ENCODE data around the gene TMEFF2. TPM values are rescaled to one million over a fixed set of nuclear protein-coding genes. Genes with fewer than 3 reads are reported as not detected.

Gene TMEFF2
- total RNA-seq, 2 donors from 2014 or later: not detected

GRCh38 chr2:192159736-192160135 is 35.0 kb downstream of the TMEFF2 start:
- DNase-seq (ENCODE audit: low spot score) (no peak), ATAC-seq (no peak)
- no peak overlapping the region for H3K27ac Mint-ChIP-seq
- no peak overlapping the region for H3K4me3 Mint-ChIP-seq
- H3K9me3 Mint-ChIP-seq: no peaks in the 10 kb centered on the region
- peaks cover 5 to 10% of the 10 kb centered on the region in 2 donors for H3K4me1 Mint-ChIP-seq (ENCODE audit: low read depth in 2 of 2)
- H3K36me3 Mint-ChIP-seq: no peaks in the 10 kb centered on the region
- peaks cover 8 to 13% of the 10 kb centered on the region in 2 donors for H3K27me3 Mint-ChIP-seq

- Mint-ChIP-seq H3K9me3 (no peaks in the 10 kb centered on the region), H3K36me3 (no peaks in the 10 kb centered on the region), H3K27me3 (peaks cover 10 to 11% of the 10 kb centered on the region in 2 donors), H3K27ac (no peak overlapping the region), H3K4me3 (no peak overlapping the region), H3K4me1 (ENCODE audit: low read depth in 2 of 2) (peaks cover 5 to 10% of the 10 kb centered on the region in 2 donors)
- DNase-seq (ENCODE audit: low spot score) (no peak), ATAC-seq (no peak)
Measured at GRCh38 chr2:192159208-192159607, 35.5 kb downstream of the TMEFF2 start.

GRCh38 chr2:192157776-192158175 is 37.0 kb downstream of the TMEFF2 start:
- Mint-ChIP-seq H3K36me3 (no peaks in the 10 kb centered on the region), H3K4me3 (no peak overlapping the region), H3K4me1 (ENCODE audit: low read depth in 2 of 2) (peaks cover 5 to 10% of the 10 kb centered on the region in 2 donors), H3K27me3 (peaks cover 6 to 7% of the 10 kb centered on the region in 2 donors), H3K9me3 (no peaks in the 10 kb centered on the region), H3K27ac (no peak overlapping the region)
- ATAC-seq (no peak), DNase-seq (ENCODE audit: low spot score) (no peak)

- no peak for DNase-seq (ENCODE audit: low spot score)
- peaks cover 4 to 6% of the 10 kb centered on the region in 2 donors for H3K4me1 Mint-ChIP-seq (ENCODE audit: low read depth in 2 of 2)
Measured at GRCh38 chr2:192155511-192156118, 39.1 kb downstream of the TMEFF2 start.

GRCh38 chr2:192153561-192153960 is 41.2 kb downstream of the TMEFF2 start:
- no peak overlapping the region for H3K27ac Mint-ChIP-seq
- peaks cover 5 to 13% of the 10 kb centered on the region in 2 donors for H3K27me3 Mint-ChIP-seq
- H3K9me3 Mint-ChIP-seq: no peaks in the 10 kb centered on the region
- no peaks in the 10 kb centered on the region for H3K36me3 Mint-ChIP-seq
- DNase-seq (ENCODE audit: low spot score) (no peak), ATAC-seq (no peak)
- H3K4me1 Mint-ChIP-seq (ENCODE audit: low read depth in 2 of 2): peaks cover 4 to 6% of the 10 kb centered on the region in 2 donors
- H3K4me3 Mint-ChIP-seq: no peak overlapping the region

More at GRCh38 chr2:192155511-192156118, 39.1 kb downstream of the TMEFF2 start:
- no peak for ATAC-seq
- Mint-ChIP-seq H3K36me3 (no peaks in the 10 kb centered on the region), H3K9me3 (no peaks in the 10 kb centered on the region), H3K27ac (no peak overlapping the region), H3K4me3 (no peak overlapping the region), H3K27me3 (peaks cover 5 to 6% of the 10 kb centered on the region in 2 donors)

GRCh38 chr2:192151853-192152252 is 42.9 kb downstream of the TMEFF2 start:
- Mint-ChIP-seq H3K27ac (no peak overlapping the region), H3K36me3 (no peaks in the 10 kb centered on the region), H3K9me3 (no peaks in the 10 kb centered on the region), H3K4me1 (ENCODE audit: low read depth in 2 of 2) (peaks cover 4 to 6% of the 10 kb centered on the region in 2 donors), H3K4me3 (no peak overlapping the region), H3K27me3 (peaks cover 2 to 7% of the 10 kb centered on the region in 2 donors)
- ATAC-seq (peak in 1 of 2 donors; percentile 31), DNase-seq (ENCODE audit: low spot score) (no peak)

GRCh38 chr2:192150166-192150565 is 44.6 kb downstream of the TMEFF2 start:
- Mint-ChIP-seq H3K27me3 (peaks cover 2 to 7% of the 10 kb centered on the region in 2 donors), H3K9me3 (no peaks in the 10 kb centered on the region), H3K4me3 (no peak overlapping the region), H3K27ac (no peak overlapping the region), H3K36me3 (no peaks in the 10 kb centered on the region), H3K4me1 (ENCODE audit: low read depth in 2 of 2) (peaks cover 4 to 6% of the 10 kb centered on the region in 2 donors)
- DNase-seq (ENCODE audit: low spot score) (no peak), ATAC-seq (no peak)

GRCh38 chr2:192148620-192149321 is 46.0 kb downstream of the TMEFF2 start:
- Mint-ChIP-seq H3K27ac (no peak overlapping the region), H3K27me3 (peaks cover 0 to 15% of the 10 kb centered on the region in 2 donors), H3K4me3 (no peak overlapping the region), H3K4me1 (ENCODE audit: low read depth in 2 of 2) (peaks cover 4 to 6% of the 10 kb centered on the region in 2 donors), H3K36me3 (no peaks in the 10 kb centered on the region), H3K9me3 (no peaks in the 10 kb centered on the region)
- no peak for DNase-seq (ENCODE audit: low spot score)
- no peak for ATAC-seq

GRCh38 chr2:192148241-192148619 is 46.5 kb downstream of the TMEFF2 start:
- Mint-ChIP-seq H3K4me1 (ENCODE audit: low read depth in 2 of 2) (peaks cover 4 to 6% of the 10 kb centered on the region in 2 donors), H3K36me3 (no peaks in the 10 kb centered on the region), H3K4me3 (no peak overlapping the region), H3K27me3 (peaks cover 0 to 15% of the 10 kb centered on the region in 2 donors), H3K27ac (no peak overlapping the region), H3K9me3 (no peaks in the 10 kb centered on the region)
- DNase-seq (ENCODE audit: low spot score): no peak
- no peak for ATAC-seq

- H3K27ac Mint-ChIP-seq: no peak overlapping the region
- H3K4me3 Mint-ChIP-seq: no peak overlapping the region
- no peaks in the 10 kb centered on the region for H3K4me1 Mint-ChIP-seq (ENCODE audit: low read depth in 2 of 2)
- H3K36me3 Mint-ChIP-seq: no peaks in the 10 kb centered on the region
- H3K27me3 Mint-ChIP-seq: peaks cover 0 to 15% of the 10 kb centered on the region in 2 donors
- DNase-seq (ENCODE audit: low spot score) (no peak), ATAC-seq (no peak)
- H3K9me3 Mint-ChIP-seq: no peaks in the 10 kb centered on the region
Measured at GRCh38 chr2:192146069-192147015, 48.4 kb downstream of the TMEFF2 start.

GRCh38 chr2:192145496-192145895 is 49.2 kb downstream of the TMEFF2 start:
- H3K36me3 Mint-ChIP-seq: no peaks in the 10 kb centered on the region
- no peaks in the 10 kb centered on the region for H3K9me3 Mint-ChIP-seq
- DNase-seq (ENCODE audit: low spot score): no peak
- no peaks in the 10 kb centered on the region for H3K4me1 Mint-ChIP-seq (ENCODE audit: low read depth in 2 of 2)
- ATAC-seq: no peak
- peaks cover under 1 to 18% of the 10 kb centered on the region in 2 donors for H3K27me3 Mint-ChIP-seq
- H3K27ac Mint-ChIP-seq: no peak overlapping the region
- no peak overlapping the region for H3K4me3 Mint-ChIP-seq

- H3K27ac Mint-ChIP-seq: no peak overlapping the region
- no peak overlapping the region for H3K4me3 Mint-ChIP-seq
- no peak for ATAC-seq
- no peaks in the 10 kb centered on the region for H3K36me3 Mint-ChIP-seq
- DNase-seq (ENCODE audit: low spot score): no peak
- no peaks in the 10 kb centered on the region for H3K4me1 Mint-ChIP-seq (ENCODE audit: low read depth in 2 of 2)
- peaks cover 5 to 24% of the 10 kb centered on the region in 2 donors for H3K27me3 Mint-ChIP-seq
- H3K9me3 Mint-ChIP-seq: no peaks in the 10 kb centered on the region
Measured at GRCh38 chr2:192140236-192140839, 54.4 kb downstream of the TMEFF2 start.

- H3K36me3 Mint-ChIP-seq: no peaks in the 10 kb centered on the region
- H3K27ac Mint-ChIP-seq: no peak overlapping the region
- H3K4me3 Mint-ChIP-seq: no peak overlapping the region
- peaks cover 5 to 24% of the 10 kb centered on the region in 2 donors for H3K27me3 Mint-ChIP-seq
- H3K4me1 Mint-ChIP-seq (ENCODE audit: low read depth in 2 of 2): no peaks in the 10 kb centered on the region
- no peak for ATAC-seq
- H3K9me3 Mint-ChIP-seq: no peaks in the 10 kb centered on the region
- no peak for DNase-seq (ENCODE audit: low spot score)
Measured at GRCh38 chr2:192139813-192140212, 54.9 kb downstream of the TMEFF2 start.

Data from natural killer cell treated with Interleukin-12 subunit alpha and Interleukin-12 subunit beta and Interleukin-15 and Interleukin-18, amount 100 ng/mL, for 72 hours (primary cell).